ENCODE measurements around the gene ST8SIA4. TPM values are rescaled to one million over a fixed set of nuclear protein-coding genes. Genes with fewer than 3 reads are reported as not detected.

ST8SIA4 gene
- total and polyA plus RNA-seq, 8 donors, result 9.4 to 38.5 (median 11.2) TPM

GRCh38 chr5:100842080-100842479, 61.0 kb downstream of the ST8SIA4 start:
- no peaks in the 10 kb centered on the region for H3K36me3 ChIP-seq
- peak overlapping the region in 1 of 2 donors; percentile 57 for H3K27ac ChIP-seq
- no peaks in the 10 kb centered on the region for H3K27me3 ChIP-seq
- no peak for DNase-seq
- TF ChIP-seq CTCF (IDR thresholded peaks at IDR 0.05), result no peak
- H3K9me3 ChIP-seq, result no peaks in the 10 kb centered on the region
- H3K4me3 ChIP-seq, result no peak overlapping the region
- intact Hi-C loops (cut with DNase I), result no loop called here
- H3K4me1 ChIP-seq, result peaks cover 0 to 74% of the 10 kb centered on the region in 2 donors
- ATAC-seq, result no peak

- no peak for ATAC-seq
- Histone ChIP-seq H3K27ac (peak overlapping the region; percentile 35 to 57), H3K4me1 (peaks cover 0 to 69% of the 10 kb centered on the region in 2 donors), H3K27me3 (no peaks in the 10 kb centered on the region), H3K9me3 (no peaks in the 10 kb centered on the region), H3K36me3 (no peaks in the 10 kb centered on the region), H3K4me3 (no peak overlapping the region)
- TF ChIP-seq CTCF (IDR thresholded peaks at IDR 0.05), result no peak
- intact Hi-C loops (cut with DNase I), result no loop called here
- DNase-seq, result no peak
Measured at GRCh38 chr5:100841358-100842076, 61.6 kb downstream of the ST8SIA4 start.

GRCh38 chr5:100840789-100841188, 62.3 kb downstream of the ST8SIA4 start:
- Histone ChIP-seq H3K27me3 (no peaks in the 10 kb centered on the region), H3K4me3 (no peak overlapping the region), H3K36me3 (no peaks in the 10 kb centered on the region), H3K4me1 (peaks cover 0 to 64% of the 10 kb centered on the region in 2 donors), H3K9me3 (no peaks in the 10 kb centered on the region), H3K27ac (peak overlapping the region in 1 of 2 donors; percentile 57)
- no peak for TF ChIP-seq CTCF (IDR thresholded peaks at IDR 0.05)
- intact Hi-C loops (cut with DNase I), result no loop called here
- no peak for ATAC-seq
- DNase-seq, result no peak

- Histone ChIP-seq H3K27ac (peak overlapping the region in 1 of 2 donors; percentile 57), H3K9me3 (no peaks in the 10 kb centered on the region), H3K27me3 (no peaks in the 10 kb centered on the region), H3K36me3 (no peaks in the 10 kb centered on the region), H3K4me1 (peaks cover 0 to 64% of the 10 kb centered on the region in 2 donors), H3K4me3 (no peak overlapping the region)
- no peak for TF ChIP-seq CTCF (IDR thresholded peaks at IDR 0.05)
- peak; percentile 47 for ATAC-seq
- no peak for DNase-seq
- intact Hi-C loops (cut with DNase I), result no loop called here
Measured at GRCh38 chr5:100840370-100840769, 62.7 kb downstream of the ST8SIA4 start.

GRCh38 chr5:100838048-100838473, 65.0 kb downstream of the ST8SIA4 start:
- H3K4me1 ChIP-seq, result peaks cover 0 to 55% of the 10 kb centered on the region in 2 donors
- DNase-seq, result no peak
- no peak for TF ChIP-seq CTCF (IDR thresholded peaks at IDR 0.05)

More at GRCh38 chr5:100838048-100838473, 65.0 kb downstream of the ST8SIA4 start:
- intact Hi-C loops (cut with DNase I), result no loop called here
- Histone ChIP-seq H3K27me3 (no peaks in the 10 kb centered on the region), H3K36me3 (no peaks in the 10 kb centered on the region), H3K4me3 (no peak overlapping the region), H3K9me3 (no peaks in the 10 kb centered on the region), H3K27ac (peak overlapping the region in 1 of 2 donors; percentile 25)
- no peak for ATAC-seq

All from left lung (tissue), 10 donors.